Brain microvascular endothelial cell (primary cell): ENCODE results near the gene SUGP2.

ENCODE experiments used
- DNase-seq: peaks from one replicate; pipeline ENCODE4 v3.0.0-alpha.2; 2020
- H3K27ac ChIP-seq: fragments of 250-450 bp; sonication (Bioruptor Pico); 2 replicates; pipeline ENCODE4 v1.5.1; 2020; ENCODE audit warnings: mild to moderate bottlenecking, moderate library complexity
- H3K27me3 ChIP-seq: fragments of 250-450 bp; sonication (Bioruptor Pico); replicated peaks from 2 replicates; pipeline ENCODE4 v1.5.1; 2020; ENCODE audit warnings: mild to moderate bottlenecking
- H3K36me3 ChIP-seq: fragments of 250-450 bp; sonication (Bioruptor Pico); replicated peaks from 2 replicates; pipeline ENCODE4 v1.5.1; 2020; ENCODE audit warnings: mild to moderate bottlenecking
- H3K4me3 ChIP-seq: 2 replicates; pipeline ENCODE4 v1.5.1; 2011; ENCODE audit warnings: low read depth, mild to moderate bottlenecking, control low read depth, low read length, moderate library complexity
- CTCF ChIP-seq: IDR thresholded peaks from 2 replicates; pipeline ENCODE4 v1.5.1; 2011; ENCODE audit warnings: low read depth, mild to moderate bottlenecking, moderate library complexity, low read length, control low read depth, inconsistent platforms; ENCODE audit errors: missing control alignments
- in situ Hi-C: cut with HindIII; loops from 2 replicates; pipeline ENCODE4 v1.10.0; 2017; ENCODE audit warnings: low sequenced_read_pairs, low pct_ligation_motif_present

Gene SUGP2

DNA sequence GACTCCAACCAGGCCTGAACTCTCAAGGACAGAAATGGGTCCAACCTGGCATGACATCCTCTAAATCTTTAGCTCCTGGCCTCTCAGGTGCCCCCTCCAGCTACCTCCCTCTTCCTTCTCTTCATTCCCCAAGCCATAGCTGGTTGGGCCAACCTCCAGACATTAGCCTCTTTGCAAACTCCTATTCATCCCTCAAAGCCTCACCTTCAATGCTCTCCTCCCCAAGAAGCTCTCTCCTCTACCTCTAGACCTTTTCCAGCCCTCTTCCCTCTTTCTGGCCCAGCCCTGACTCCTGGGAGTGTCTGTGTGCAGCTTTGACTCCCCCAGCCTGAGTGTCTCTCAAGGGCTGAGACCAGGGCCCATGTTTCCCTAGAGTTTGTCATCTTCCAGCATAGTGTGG is 87.0 kb downstream of the SUGP2 start:
- no peak for TF ChIP-seq CTCF
- no peaks in the 10 kb centered on the region for H3K27me3 ChIP-seq
- H3K36me3 ChIP-seq: no peaks in the 10 kb centered on the region
- no peak for DNase-seq
- no peak overlapping the region for H3K27ac ChIP-seq
- in situ Hi-C loops: no loop called here
- H3K4me3 ChIP-seq: no peak overlapping the region

DNA sequence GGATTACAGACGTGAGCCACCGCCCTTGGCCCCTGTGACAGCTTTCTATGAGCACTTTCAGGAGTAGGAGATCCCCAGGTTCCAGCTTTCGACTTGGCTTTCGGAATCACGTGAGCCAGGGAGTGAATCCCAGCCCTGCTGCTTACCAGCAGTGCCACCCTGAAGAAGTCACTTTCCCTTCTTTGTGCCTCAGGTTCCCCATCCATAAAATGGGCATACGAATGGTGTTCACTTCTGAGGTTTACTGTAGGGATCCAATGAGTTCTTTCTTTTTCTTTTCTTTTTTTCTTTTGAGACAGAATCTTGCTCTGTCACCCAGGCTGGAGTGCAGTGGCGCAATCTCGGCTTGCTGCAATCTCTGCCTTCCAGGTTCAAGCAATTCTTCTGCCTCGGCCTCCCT is 88.0 kb downstream of the SUGP2 start:
- Histone ChIP-seq H3K27me3 (no peaks in the 10 kb centered on the region), H3K4me3 (no peak overlapping the region), H3K27ac (no peak overlapping the region), H3K36me3 (no peaks in the 10 kb centered on the region)
- in situ Hi-C loops: no loop called here
- no peak for TF ChIP-seq CTCF
- DNase-seq: no peak

GRCh38 chr19:18943465-18943864 is 89.9 kb downstream of the SUGP2 start:
- Histone ChIP-seq H3K27me3 (no peaks in the 10 kb centered on the region), H3K27ac (no peak overlapping the region), H3K36me3 (no peaks in the 10 kb centered on the region), H3K4me3 (no peak overlapping the region)
- in situ Hi-C loops: no loop called here
- no peak for TF ChIP-seq CTCF
- no peak for DNase-seq

GRCh38 chr19:18942692-18943091 is 90.6 kb downstream of the SUGP2 start:
- in situ Hi-C loops: no loop called here
- Histone ChIP-seq H3K27ac (no peak overlapping the region), H3K36me3 (no peaks in the 10 kb centered on the region), H3K4me3 (no peak overlapping the region), H3K27me3 (no peaks in the 10 kb centered on the region)
- DNase-seq: no peak
- TF ChIP-seq CTCF: no peak

- Histone ChIP-seq H3K27ac (no peak overlapping the region), H3K4me3 (peak overlapping the region; percentile 32), H3K27me3 (no peaks in the 10 kb centered on the region), H3K36me3 (no peaks in the 10 kb centered on the region)
- in situ Hi-C loops: no loop called here
- no peak for DNase-seq
- no peak for TF ChIP-seq CTCF
Observed at GRCh38 chr19:18941628-18942354, 91.5 kb downstream of the SUGP2 start.
